ENCODE results near the gene PTPRN2. TPM values are rescaled to one million over a fixed set of nuclear protein-coding genes. Genes with fewer than 3 reads are reported as not detected.
"Not testable (repeated sequence)": the region's sequence is repeated elsewhere in the genome, so short reads cannot be mapped to it uniquely, and the experiment has no call there.

Gene PTPRN2
- polyA plus RNA-seq, 1 donor: 5.7 TPM

- no peak for DNase-seq
Observed at GRCh38 chr7:158053183-158053915, 534.3 kb downstream of the PTPRN2 start.

- DNase-seq: no peak
Observed at GRCh38 chr7:158052381-158053060, 535.1 kb downstream of the PTPRN2 start.

GRCh38 chr7:158051776-158052175, 535.8 kb downstream of the PTPRN2 start:
- DNase-seq: no peak

- no peak for DNase-seq
Observed at GRCh38 chr7:158050978-158051651, 536.5 kb downstream of the PTPRN2 start.

DNA sequence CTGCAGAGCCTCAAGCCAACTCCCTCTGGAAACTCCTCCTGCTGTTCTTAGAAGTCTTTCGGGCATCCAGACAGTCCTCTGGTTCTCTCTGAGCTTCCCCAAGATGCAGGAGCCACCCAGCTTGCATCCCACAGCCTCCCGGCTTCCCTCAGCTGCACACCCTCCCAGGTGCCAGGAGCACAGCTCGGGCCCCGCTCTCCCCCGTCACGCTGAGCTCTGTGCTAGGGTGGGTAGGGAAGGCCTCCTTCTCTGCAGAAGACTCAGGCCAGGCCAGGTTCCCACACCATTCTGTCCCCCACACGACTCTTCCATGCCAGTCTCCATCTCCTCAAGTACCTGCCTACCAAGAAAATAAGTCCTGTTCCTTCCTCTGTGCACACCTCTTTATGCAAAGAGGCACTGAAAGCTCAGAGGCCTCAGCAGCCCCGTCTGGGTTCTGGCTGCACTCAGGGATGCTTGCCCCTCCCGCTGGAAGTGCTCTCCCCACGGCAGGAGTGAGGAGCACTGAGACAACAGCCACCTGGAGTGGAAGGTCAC, 537.1 kb downstream of the PTPRN2 start:
- DNase-seq: no peak

DNA sequence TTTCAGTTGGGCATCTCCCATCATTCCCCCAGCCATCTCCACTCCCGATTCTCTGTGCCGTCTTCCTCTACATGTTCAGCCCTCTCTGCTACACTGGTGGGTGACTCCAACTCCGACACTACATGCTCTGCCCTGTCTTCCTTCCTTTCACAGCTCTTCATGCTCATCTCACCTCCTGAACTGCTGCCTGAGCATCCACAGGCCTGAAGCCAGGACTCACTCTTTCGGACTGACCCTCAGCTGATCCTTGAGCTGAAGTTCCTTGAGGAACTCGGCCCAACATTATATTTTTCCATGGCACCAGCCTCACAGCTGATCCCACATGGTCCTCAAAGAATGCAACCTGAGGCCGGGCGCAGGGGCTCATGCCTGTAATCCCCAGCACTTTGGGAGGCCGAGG, 538.4 kb downstream of the PTPRN2 start:
- no peak for DNase-seq

DNA sequence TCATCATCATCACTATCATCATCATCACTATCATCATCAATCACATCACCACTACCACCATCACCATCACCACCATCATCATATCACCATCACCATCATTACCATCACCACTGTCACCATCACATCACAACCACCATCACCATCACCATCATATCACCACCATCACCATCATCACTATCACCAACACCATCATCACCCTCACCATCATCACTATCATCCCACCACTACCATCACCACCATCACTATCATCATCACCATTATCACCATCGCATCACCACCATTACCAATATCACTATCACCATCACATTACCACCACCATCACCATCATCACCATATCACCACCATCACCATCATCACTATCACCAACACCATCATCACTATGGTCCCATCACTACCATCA, 539.1 kb downstream of the PTPRN2 start:
- no peak for DNase-seq

DNA sequence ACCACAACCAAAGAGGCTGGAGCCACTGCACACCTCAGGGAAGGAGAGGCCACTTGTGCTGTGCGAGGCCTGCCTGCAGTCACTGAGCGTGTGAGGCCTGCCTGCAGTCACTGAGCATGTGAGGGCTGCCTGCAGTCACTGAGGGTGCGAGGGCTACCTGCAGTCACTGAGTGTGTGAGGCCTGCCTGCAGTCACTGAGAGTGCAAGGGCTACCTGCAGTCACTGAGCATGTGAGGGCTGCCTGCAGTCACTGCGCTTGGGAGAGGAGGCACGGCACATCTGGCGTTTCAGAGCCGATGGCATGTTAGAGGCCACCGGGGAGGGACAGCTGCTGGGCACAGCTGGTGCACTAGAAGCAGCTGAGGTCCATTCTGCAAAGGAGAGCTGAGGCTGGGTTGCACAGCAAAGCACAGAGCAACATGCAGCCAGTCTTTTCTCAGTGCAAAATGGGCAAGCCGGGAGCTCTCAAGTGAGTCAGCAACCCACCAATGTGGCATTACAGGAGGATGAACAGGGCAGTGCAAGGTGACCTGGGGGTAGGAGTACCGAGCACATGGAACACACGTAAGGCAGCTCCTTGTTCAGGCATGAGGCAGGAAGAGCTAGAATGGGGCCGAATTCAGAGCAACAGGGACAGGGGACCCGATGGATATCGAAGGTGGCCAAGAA, 540.1 kb downstream of the PTPRN2 start:
- DNase-seq: no peak

DNA sequence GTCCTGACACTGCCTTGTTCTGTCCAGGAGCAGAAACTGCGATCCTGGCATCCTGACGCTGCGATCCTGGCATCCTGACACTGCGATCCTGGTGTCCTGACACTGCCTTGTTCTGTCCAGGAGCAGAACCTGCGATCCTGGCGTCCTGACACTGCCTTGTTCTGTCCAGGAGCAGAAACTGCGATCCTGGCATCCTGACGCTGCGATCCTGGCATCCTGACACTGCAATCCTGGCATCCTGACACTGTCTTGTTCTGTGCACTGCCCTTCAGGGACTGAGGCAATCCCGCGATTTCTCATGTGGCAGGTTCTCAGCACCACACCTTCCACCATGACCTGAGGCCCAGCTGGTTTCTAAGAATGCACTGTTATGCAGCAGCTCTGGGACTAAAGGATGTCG, 541.4 kb downstream of the PTPRN2 start:
- DNase-seq: not testable (repeated sequence)

DNA sequence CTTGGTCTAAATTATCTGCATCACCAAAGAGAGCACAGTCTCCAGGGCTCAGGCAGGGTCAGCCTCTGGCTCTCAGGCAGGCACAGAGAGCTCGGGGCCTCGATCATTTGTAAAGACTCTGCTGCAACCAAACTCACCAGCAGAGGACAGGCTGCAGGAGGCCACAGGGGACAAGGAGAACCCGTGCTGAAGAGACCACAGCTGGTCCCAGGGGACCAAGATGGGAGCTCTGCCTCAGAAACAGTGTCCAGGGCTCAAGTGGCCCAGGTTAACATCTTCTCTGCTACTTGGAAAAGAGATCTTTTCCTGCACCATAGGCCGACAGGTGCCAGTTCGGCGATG, 543.2 kb downstream of the PTPRN2 start:
- DNase-seq: no peak

- DNase-seq: no peak
Observed at GRCh38 chr7:158043551-158044481, 543.8 kb downstream of the PTPRN2 start.

DNA sequence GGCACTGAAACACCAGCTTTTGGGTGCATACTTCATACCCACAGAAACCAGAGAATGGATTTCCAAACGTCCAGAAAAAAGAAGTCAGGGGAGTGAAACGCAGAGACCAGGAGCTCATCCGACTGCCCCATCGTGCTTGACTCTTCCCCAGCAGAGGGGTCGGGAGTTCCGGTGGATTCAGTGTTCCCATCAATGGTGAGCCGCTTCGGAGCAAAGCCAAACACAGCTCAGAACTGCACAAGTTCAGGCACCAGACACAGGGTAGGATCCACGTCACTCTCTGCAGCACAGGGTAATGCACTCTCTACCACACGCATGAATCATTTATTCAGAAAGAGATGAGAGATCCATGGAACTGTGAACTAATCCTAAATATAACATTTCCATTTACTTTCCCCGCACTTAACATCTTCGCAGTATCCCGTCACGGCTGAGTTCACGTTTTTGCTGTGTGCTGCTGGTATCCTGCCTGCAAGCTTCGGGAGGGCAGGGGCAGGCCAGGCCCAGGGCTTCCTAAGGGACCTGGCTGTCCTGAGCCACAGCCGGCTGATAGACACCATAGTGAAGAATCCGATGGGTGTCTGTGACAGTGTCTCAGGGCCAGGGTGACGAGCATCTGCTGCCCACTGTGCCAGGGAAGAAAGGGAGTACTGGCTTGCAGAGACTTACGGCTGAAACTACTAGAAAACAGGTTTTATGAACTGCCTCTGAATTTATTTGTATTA, 545.3 kb downstream of the PTPRN2 start:
- DNase-seq: no peak

- DNase-seq: no peak
Observed at GRCh38 chr7:158040199-158040598, 547.4 kb downstream of the PTPRN2 start.

GRCh38 chr7:158039270-158039669, 548.4 kb downstream of the PTPRN2 start:
- no peak for DNase-seq

DNA sequence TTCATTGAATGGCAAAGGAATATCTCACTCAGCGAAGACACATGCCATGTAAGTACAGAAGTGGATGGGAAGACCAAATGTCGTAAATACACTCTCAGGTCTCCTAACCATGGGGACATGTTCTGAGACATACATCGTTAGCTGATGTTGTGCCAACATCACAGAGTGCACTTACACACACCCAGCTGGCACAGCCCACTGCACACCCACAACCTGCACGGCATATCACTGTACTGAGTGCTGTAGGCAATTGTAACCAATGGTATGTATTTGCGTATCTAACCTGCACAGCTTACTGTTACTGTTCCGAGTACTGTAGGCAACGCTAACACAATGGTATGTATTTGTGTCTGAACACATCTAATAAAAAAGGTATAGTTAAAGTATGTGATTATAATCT, 550.4 kb downstream of the PTPRN2 start:
- no peak for DNase-seq

DNA sequence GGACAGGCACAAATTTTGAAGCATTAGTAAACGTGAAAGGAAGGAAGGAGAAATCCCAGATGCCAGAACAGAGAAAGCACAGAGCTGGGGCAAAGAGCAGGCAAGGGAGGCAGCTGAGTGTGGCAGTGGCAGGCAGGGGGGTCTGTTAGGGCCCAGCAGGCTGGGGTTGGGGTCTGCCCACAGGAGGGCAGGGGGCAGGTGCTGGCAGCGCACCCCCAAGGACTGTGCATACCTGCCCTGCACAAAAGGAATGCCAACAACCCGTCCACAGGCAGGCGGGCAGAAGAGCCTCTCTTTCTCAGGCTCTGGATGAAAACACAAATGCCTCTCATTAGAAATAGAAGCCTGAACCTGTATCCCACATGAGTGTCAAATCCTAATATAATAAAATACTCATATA, 552.3 kb downstream of the PTPRN2 start:
- no peak for DNase-seq

DNA sequence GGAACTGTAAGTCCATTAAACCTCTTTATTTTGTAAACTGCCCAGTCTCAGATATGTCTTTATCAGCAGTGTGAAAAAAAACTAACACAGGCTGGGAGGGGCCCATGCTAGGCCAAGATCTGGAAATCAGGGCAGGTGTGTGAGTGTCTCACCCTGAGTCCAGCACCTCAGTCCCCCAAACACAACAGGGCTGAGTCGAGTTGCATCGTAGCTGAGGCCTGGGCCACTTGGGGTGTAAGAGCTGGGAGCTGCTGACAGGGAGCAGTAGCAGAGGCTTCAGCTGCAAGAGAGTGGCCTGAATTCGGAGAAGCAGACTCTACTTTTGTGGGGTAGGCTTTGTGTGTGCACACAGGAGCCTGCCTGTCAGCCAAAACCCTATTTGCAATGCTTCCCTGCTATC, 553.1 kb downstream of the PTPRN2 start:
- DNase-seq: no peak

- not testable (repeated sequence) for DNase-seq
Observed at GRCh38 chr7:158033925-158034324, 553.7 kb downstream of the PTPRN2 start.

DNA sequence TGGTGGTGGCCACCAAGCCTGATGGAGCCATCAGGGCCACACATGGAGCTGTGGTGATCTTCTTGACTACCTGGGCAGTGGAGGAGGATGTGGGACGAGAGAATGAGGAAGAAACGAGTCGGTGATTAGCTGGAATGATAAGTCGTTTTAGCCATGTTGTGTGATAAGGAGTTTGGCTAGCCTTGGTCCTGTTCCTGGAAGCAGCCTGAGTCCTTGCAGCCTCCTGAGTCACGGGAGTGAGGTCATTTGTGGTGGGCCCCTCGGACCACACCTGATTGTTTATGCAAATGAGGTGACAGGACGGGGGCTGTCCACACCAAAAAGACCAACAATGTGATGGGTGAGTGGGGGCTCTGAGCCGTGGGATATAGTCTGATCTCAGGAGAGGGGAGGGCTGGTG, 554.4 kb downstream of the PTPRN2 start:
- DNase-seq: no peak

DNA sequence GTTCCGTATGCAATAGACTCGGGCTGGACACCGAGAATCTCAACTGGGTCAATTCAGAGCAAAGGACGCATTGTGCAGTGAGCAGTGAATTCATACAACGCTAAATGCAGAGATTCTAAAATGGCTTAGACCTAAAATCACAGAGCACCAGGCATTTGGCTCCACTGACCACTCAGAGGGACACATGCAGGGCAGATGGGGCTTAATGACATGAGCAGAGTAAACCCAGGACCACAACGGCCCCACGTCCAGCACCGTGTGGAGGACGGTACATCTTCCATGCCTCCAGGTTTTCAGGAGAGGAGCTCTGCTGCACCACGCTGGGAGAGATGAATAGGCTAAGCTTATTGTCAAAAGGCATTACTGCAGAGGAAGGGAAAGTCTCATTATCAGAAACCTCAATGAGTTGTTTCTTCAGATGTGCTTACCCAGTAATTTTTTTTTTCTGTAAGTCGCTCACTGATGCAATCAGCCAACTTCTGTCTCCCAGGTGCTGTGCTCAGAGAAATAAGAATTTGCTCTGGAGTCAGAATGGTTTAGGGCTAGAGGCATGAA, 555.0 kb downstream of the PTPRN2 start:
- no peak for DNase-seq

Measured in left kidney (tissue), 2 donors.